GM18502 (cell line): ENCODE results near the gene SMLR1.

Experiments used
- ATAC-seq: cut with Tn5 transposase; IDR thresholded peaks from one replicate; pipeline ENCODE4 v1.9.1; 2021; ENCODE audit warnings: mild to moderate bottlenecking; ENCODE audit not compliant: unreplicated experiment, poor library complexity

Gene SMLR1

GRCh38 chr6:130824978-130825694 lies 2.1 kb upstream of the SMLR1 start:
- ATAC-seq = no peak

DNA sequence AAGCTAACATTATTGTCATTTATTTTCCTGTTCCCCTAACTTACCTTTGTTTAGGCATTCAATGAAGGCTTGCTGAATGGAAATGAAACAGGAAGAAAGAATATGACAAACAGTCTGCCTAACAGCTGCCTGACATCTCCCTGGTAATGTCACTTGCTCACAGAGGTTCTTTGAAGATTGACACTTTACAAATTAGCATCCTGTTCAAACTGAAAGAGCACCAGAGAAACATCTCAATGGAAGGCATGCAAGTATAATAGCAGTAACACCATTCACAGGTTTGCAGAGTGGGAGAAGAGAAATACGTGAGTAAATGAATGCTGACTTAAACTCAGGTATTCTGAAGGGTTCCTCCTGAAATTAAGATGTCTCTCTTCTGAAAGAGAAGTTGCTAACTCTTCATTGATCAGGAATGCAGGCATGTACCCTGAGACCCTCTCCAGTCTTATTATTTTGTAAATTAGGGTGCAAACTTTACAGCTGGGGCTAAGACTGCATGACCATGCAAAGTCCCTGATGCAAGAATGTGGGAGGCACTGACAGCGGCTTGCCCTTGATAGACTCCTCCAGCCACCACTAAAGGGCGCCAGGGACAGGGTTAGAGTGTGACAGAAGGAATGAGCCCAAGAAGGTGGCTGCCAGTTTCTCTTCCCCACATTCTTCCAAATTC lies 1.3 kb upstream of the SMLR1 start:
- no peak for ATAC-seq

- ATAC-seq = no peak
These were observed 562 bp upstream of the SMLR1 start for GRCh38 chr6:130826442-130827246.

GRCh38 chr6:130829333-130829910 lies 2.2 kb downstream of the SMLR1 start:
- ATAC-seq = no peak

DNA sequence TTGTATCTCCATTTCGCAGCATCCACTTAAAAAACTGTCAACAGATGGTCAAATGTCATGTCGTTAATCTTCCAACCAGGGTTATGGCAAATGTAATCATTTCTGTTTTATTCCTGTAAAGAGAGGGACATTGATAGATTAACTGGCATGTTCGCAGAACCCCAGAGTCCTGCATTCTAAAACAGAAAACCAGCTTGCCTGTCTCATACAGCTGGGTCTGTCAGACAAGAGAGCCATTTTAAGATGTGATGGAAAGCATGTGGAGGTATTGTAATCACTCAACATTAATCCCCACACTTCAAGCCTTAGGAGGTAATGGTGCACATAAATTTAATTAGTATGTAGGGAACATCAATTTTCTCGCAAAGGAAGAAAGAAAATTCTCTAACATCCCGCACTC lies 4.4 kb downstream of the SMLR1 start:
- ATAC-seq = no peak

DNA sequence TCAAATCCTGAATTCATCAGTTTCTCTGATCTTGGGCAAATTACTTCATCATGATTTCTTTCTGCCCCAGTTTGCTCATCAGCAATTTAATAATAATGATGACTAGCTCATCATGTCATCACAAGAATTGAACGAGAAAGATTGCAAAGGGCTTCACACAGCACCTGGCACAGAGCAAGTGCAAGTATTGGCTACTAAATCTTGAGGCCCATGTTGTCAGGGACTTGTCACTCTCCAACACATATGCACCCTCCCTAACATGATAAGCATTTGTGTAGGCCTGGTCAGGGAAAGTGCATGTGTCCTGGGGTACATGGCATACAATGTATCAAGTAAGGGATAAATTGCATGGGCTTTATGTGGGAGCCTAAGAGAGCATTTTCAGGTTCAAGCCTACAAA lies 6.4 kb downstream of the SMLR1 start:
- no peak for ATAC-seq

DNA sequence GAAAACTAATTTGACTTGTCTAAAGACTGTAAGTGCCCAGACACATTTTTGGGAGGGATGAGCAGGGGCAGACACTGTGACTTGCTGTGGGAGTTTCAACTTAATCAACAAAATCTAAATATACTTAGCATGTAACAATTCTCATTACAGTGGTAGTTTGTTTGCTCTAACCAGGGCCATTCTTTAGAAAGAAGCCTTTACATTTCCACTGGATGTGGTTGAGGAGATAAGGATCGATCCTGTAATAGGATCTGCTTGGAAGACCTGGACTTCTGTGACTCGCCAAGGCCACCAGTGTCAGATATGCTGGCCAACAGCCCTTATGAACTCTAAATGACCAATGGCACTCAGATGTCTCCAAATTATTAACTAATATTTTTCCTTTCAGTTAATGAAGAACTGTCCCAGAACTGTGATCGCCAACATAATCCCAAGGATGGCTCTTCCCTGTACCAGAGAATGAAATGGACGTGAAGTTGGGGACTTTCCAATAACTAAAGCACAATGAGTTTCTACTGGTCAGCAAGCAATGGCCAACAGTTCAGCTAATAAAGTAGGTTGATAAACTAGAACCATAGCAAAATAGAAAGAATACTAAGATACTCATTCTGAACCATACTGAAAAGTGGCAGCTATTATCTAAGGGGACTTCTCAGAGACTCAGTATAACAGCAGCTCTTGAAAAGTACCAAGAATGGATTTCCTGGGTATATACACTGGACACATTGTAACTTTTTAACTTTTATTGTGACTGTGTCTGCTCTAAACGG lies 7.5 kb downstream of the SMLR1 start:
- ATAC-seq = no peak

DNA sequence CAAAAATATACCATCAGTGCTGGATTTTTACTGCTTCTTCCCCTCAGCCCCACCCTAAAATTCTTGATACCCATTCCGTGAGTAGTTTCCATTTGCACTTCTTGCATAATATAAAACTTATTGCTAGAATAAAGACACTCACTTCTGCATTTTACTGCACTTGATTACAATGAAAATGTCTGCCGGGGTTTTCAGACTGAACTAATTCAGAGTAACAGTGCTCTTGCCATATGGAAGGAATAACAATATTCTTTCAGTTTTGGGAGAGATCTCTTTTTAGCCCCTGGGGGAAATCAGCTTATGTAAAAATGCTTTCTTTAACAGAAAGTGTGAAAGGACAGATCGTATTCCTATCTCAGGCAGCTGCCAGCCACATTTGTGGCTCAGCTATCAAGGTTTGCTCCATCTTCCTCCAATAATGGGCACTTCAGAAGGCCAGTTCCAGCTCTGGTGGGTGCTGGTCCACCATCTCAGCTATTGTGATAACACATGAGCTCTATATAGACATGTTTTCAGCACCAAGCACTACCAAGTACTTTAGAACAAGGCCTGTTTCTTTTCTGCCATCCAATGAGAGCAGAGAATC lies 8.9 kb downstream of the SMLR1 start:
- no peak for ATAC-seq

DNA sequence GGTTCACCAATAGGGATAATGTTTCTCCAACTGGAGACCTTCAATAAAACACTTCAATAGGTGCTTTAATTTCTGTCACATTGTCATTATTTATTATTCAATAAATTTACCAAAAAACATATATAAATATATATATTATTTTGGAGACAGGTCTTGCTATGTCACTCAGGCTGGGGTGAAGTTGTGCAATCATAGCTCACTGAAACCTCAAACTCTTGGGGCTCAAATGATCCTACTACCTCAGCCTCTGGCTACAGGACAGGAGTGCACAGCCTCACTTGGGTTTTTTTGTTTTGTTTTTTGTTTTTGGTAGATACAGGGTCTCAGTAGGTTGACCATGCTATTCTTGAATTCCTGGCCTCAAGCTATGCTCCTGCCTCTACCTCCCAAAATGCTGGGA lies 9.9 kb downstream of the SMLR1 start:
- no peak for ATAC-seq

DNA sequence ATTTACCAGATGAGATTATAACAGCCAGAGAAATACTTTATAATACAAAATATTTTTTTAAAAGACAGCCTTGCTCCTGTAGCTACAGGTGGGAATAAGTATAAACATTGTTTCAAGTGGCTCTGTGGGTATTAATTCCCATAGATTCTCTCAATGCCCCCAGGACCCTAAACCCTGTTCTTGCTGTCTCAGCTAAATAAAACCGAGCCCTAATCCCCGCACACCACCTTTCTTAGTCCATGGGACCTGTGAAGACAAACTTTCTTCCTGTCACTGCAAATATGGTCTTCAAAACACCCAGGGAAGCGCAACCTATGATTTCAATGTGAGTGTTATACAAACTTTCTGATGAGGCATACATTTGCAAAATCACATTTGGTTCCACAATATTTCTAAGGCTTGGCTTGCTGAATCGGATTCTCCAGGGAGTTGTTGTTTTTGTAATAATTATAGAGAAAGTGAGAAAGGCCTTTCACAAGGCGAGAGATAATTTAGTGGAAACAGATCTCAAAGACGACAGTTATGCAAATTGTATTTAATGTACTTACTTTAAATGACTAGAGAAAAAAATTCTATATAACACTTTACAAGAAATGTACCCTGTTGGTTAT lies 11.1 kb downstream of the SMLR1 start:
- no peak for ATAC-seq

GRCh38 chr6:130838951-130839350 lies 11.7 kb downstream of the SMLR1 start:
- ATAC-seq = no peak

GRCh38 chr6:130839379-130839778 lies 12.2 kb downstream of the SMLR1 start:
- no peak for ATAC-seq

- ATAC-seq = no peak
These were observed 12.8 kb downstream of the SMLR1 start for GRCh38 chr6:130840050-130840449.

GRCh38 chr6:130841128-130841728 lies 14.0 kb downstream of the SMLR1 start:
- ATAC-seq = no peak

DNA sequence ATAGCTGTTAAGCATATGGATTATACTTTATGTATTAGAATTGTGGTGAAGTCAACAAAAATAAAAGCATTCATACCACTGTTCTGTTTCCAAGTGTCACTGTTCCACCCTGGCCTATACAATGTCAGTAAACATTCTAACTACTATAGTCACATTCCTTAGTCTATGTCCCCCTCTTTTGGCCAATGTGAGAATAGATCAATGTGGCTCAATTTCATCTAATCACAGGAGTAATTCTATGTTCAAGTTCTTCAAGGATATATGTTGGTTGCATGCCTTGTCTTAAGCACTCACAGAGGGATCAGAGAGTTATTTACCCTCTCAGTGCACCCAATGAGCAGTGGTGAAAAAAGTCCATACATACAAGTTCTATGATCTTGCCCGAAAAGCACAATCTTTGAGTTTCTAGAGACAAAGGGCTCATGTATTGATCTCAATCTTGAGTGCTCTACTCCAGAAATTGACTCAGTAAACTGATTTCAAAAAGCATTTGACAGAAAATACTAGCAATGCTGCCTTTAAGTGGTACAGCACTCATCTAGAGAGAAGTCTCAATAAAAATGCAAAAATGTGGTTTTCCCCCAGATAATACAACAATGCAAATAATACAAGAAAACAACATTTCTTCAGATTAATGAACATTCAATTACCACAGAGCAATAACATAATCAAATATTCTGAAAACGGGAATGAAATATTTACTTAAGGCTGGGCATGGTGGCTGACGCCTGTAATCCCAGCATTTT lies 16.5 kb downstream of the SMLR1 start:
- ATAC-seq = peak; percentile 71

DNA sequence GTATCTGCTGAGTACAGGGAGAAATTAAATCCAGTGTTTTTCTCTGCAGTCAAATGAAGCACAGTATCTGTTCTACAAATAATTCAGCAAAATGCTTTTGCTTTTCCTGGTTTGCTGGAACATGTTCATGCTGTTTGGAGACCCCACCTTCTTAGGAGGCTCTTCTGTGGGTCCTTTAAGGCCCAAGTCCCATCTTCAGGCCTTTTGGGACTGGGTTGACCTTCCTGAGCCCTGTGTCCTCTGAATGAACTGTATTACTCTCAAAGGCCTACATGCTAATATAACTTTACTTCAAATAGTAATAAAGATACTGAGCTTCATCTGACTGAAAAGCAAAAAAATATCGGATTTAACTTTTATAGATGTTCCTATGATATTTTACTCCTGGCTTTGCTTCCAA lies 19.3 kb downstream of the SMLR1 start:
- ATAC-seq = no peak

GRCh38 chr6:130847001-130847910 lies 20.1 kb downstream of the SMLR1 start:
- no peak for ATAC-seq
